IMR-90 (cell line): ENCODE measurements around the gene URI1. TPM values are rescaled to one million over a fixed set of nuclear protein-coding genes. Genes with fewer than 3 reads are reported as not detected.

Experiments used
- ATAC-seq: fragments of 200-7000 bp; cut with Tn5 transposase; 2 replicates; pipeline ENCODE4 v1.9.1; 2020; ENCODE audit warnings: low read depth, mild to moderate bottlenecking, moderate library complexity
- BruUV-seq: library from RNA; stranded (reverse); fragments of 400-500 nt; replicated peaks from 2 replicates; lab custom pipeline; 2021; lab: Mats Ljungman, UMichigan
- CTCF ChIA-PET: fragments of 300-600 bp; formaldehyde crosslinking; extraction: SDS; loops from one replicate; lab custom pipeline; 2021; ENCODE audit warnings: antibody characterized with exemption; lab: Yijun Ruan, JAX
- POLR2A ChIA-PET: fragments of 300-600 bp; sonication (Branson Sonifier 250); formaldehyde crosslinking; loops from one replicate; lab custom pipeline; 2022; ENCODE audit warnings: antibody characterized with exemption; ENCODE audit not compliant: unreplicated experiment; lab: Charles Lee
- DNase-seq: peaks from one replicate; pipeline ENCODE4 v3.0.0; 2013
- H2AFZ ChIP-seq: replicated peaks from 2 replicates; pipeline ENCODE3; 2013; ENCODE audit warnings: low read length, mild to moderate bottlenecking; ENCODE audit not compliant: poor library complexity
- H2AK5ac ChIP-seq: 2 replicates; pipeline ENCODE4 v1.6.1; 2013; ENCODE audit warnings: low read depth, low read length, inconsistent platforms
- H2AK9ac ChIP-seq: replicated peaks from 2 replicates; pipeline ENCODE3; 2013; ENCODE audit warnings: mild to moderate bottlenecking, low read depth, low read length, moderate library complexity; ENCODE audit not compliant: poor library complexity
- H2BK120ac ChIP-seq: 2 replicates; pipeline ENCODE4 v1.6.1; 2013; ENCODE audit warnings: low read depth, low read length, inconsistent platforms
- H2BK15ac ChIP-seq: 3 replicates; pipeline ENCODE4 v1.6.1; 2013; ENCODE audit warnings: low read depth, low read length, inconsistent platforms
- H2BK20ac ChIP-seq: 2 replicates; pipeline ENCODE4 v1.6.1; 2013; ENCODE audit warnings: low read depth, mild to moderate bottlenecking, inconsistent platforms, low read length, moderate library complexity
- H2BK5ac ChIP-seq: 2 replicates; pipeline ENCODE4 v1.6.1; 2013; ENCODE audit warnings: mild to moderate bottlenecking, low read depth, low read length, inconsistent platforms; ENCODE audit not compliant: poor library complexity, severe bottlenecking
- H3K14ac ChIP-seq: replicated peaks from 2 replicates; pipeline ENCODE4 v1.6.1; 2013; ENCODE audit warnings: low read depth, low read length, inconsistent platforms
- H3K18ac ChIP-seq: 2 replicates; pipeline ENCODE4 v1.6.1; 2013; ENCODE audit warnings: low read depth, low read length, control low read depth
- H3K23ac ChIP-seq: 2 replicates; pipeline ENCODE4 v1.6.1; 2013; ENCODE audit warnings: low read depth, low read length, inconsistent platforms
- H3K27ac ChIP-seq: 2 replicates; pipeline ENCODE4 v1.5.1; 2013; ENCODE audit warnings: mild to moderate bottlenecking, control low read depth, low read length; ENCODE audit not compliant: insufficient read depth
- H3K27me3 ChIP-seq: 2 replicates; pipeline ENCODE4 v1.6.1; 2013; ENCODE audit warnings: low read length; ENCODE audit not compliant: control insufficient read depth, insufficient read depth
- H3K36me3 ChIP-seq: 2 replicates; pipeline ENCODE4 v1.6.1; 2013; ENCODE audit warnings: low read length, mixed read lengths; ENCODE audit not compliant: control insufficient read depth, insufficient read depth
- H3K4ac ChIP-seq: 2 replicates; pipeline ENCODE4 v1.6.1; 2013; ENCODE audit warnings: low read depth, low read length, inconsistent platforms
- H3K4me1 ChIP-seq: 2 replicates; pipeline ENCODE4 v1.6.1; 2013; ENCODE audit warnings: low read length, mixed read lengths; ENCODE audit not compliant: control insufficient read depth, insufficient read depth
- H3K4me2 ChIP-seq: 2 replicates; pipeline ENCODE4 v1.6.1; 2013; ENCODE audit warnings: low read depth, mild to moderate bottlenecking, control low read depth, low read length, moderate library complexity
- H3K4me3 ChIP-seq: 2 replicates; pipeline ENCODE4 v1.5.1; 2013; ENCODE audit warnings: low read depth, mild to moderate bottlenecking, control low read depth, low read length, moderate library complexity; ENCODE audit not compliant: insufficient read depth
- H3K56ac ChIP-seq: 2 replicates; pipeline ENCODE4 v1.6.1; 2013; ENCODE audit warnings: low read length, inconsistent platforms; ENCODE audit not compliant: insufficient read depth; ENCODE audit errors: extremely low read depth
- H3K79me1 ChIP-seq, 2 experiments: 2 replicates each; pipeline ENCODE4 v1.6.1; 2013; ENCODE audit warnings: low read length in 2 of 2, inconsistent platforms in 1 of 2, low read depth in 1 of 2
- H3K9ac ChIP-seq: 2 replicates; pipeline ENCODE4 v1.6.1; 2013; ENCODE audit warnings: low read depth, low read length, control low read depth
- H3K9me1 ChIP-seq: 2 replicates; pipeline ENCODE4 v1.6.1; 2013; ENCODE audit warnings: low read length, inconsistent platforms; ENCODE audit not compliant: insufficient read depth
- H3K9me3 ChIP-seq: 2 replicates; pipeline ENCODE4 v1.6.1; 2013; ENCODE audit warnings: low read length; ENCODE audit not compliant: control insufficient read depth, insufficient read depth
- H4K20me1 ChIP-seq: 2 replicates; pipeline ENCODE4 v1.6.1; 2013; ENCODE audit warnings: low read length, inconsistent platforms; ENCODE audit not compliant: insufficient read depth
- H4K5ac ChIP-seq: 2 replicates; pipeline ENCODE4 v1.6.1; 2013; ENCODE audit warnings: mild to moderate bottlenecking, low read depth, low read length, control low read depth
- H4K8ac ChIP-seq, 2 experiments: 2 replicates each; pipeline ENCODE4 v1.6.1; 2013; ENCODE audit warnings: low read depth in 2 of 2, low read length in 2 of 2, control low read depth in 1 of 2, inconsistent platforms in 1 of 2
- H4K91ac ChIP-seq: 2 replicates; pipeline ENCODE4 v1.6.1; 2013; ENCODE audit warnings: low read depth, low read length, inconsistent platforms; ENCODE audit not compliant: insufficient read depth
- CHD1 ChIP-seq: IDR thresholded peaks from 2 replicates; pipeline ENCODE4 v1.6.1; 2012; ENCODE audit warnings: low read depth, low read length, improper control_type of control experiment
- FOS ChIP-seq: fragments of 150-350 bp; IDR thresholded peaks from 2 replicates; pipeline ENCODE4 v1.6.1; 2016; ENCODE audit warnings: low read depth, low read length
- SMC3 ChIP-seq: fragments of 150-350 bp; IDR thresholded peaks from 2 replicates; pipeline ENCODE4 v1.6.1; 2016; ENCODE audit warnings: low read depth, mild to moderate bottlenecking, antibody characterized with exemption, low read length, moderate library complexity
- WGBS, 2 experiments: methylation state at CpG; one replicate each; pipeline versions ENCODE4 v1.1.5 to v1.1.7; 2013; ENCODE audit warnings: missing lambda C conversion rate in 2 of 2; ENCODE audit not compliant: insufficient read length in 1 of 2; ENCODE audit errors: extremely low coverage in 2 of 2; 5-methylcytosine and 5-hydroxymethylcytosine counted together
- dilution Hi-C: fragments of 300-500 bp; cut with HindIII; formaldehyde crosslinking; loops from one replicate; pipeline ENCODE4 v1.14.3; 2018; ENCODE audit warnings: low sequenced_read_pairs; ENCODE audit not compliant: unreplicated experiment
- in situ Hi-C: fragments of 300-500 bp; cut with MboI; formaldehyde crosslinking; loops from 3 replicates; pipeline ENCODE4 v1.14.3; 2019; ENCODE audit warnings: low sequenced_read_pairs, inconsistent platforms, mixed read lengths
- intact Hi-C: fragments of 100-400 bp; cut with micrococcal nuclease; formaldehyde crosslinking; loops from 2 replicates; pipeline ENCODE4 v1.10.0; 2022
- polyA plus RNA-seq, 3 experiments: library from polyadenylated mRNA; depleted of rRNA; stranded (reverse); fragments of >200 nt; gene quantifications; 2 replicates each; pipeline ENCODE4 v1.2.3, GENCODE V29; 2012; ENCODE audit warnings: low replicate concordance in 1 of 3
- total RNA-seq: library from RNA; depleted of rRNA; stranded (reverse); fragments of >200 nt; gene quantifications from 2 replicates; pipeline ENCODE4 v1.2.3, GENCODE V29; 2012

The URI1 gene
- total and polyA plus RNA-seq, 2 of the 4 experiments (the other 2 are of a cell fraction): 43.2 to 45.3 TPM

GRCh38 chr19:29956855-29957254 lies 14.8 kb downstream of the URI1 start:
- H3K14ac ChIP-seq: no peak overlapping the region
- in situ Hi-C loops (no loop called here), dilution Hi-C loops (no loop called here), intact Hi-C loops (no loop called here)
- H2AK5ac ChIP-seq: no peak overlapping the region
- no peak overlapping the region for H4K8ac ChIP-seq
- BruUV-seq: no TSS peak
- H3K4me3 ChIP-seq: no peak overlapping the region
- H3K4ac ChIP-seq: no peak overlapping the region
- no peak overlapping the region for H3K23ac ChIP-seq
- H3K27ac ChIP-seq: no peak overlapping the region
- H2BK15ac ChIP-seq: no peak overlapping the region
- H3K9ac ChIP-seq: no peak overlapping the region
- H3K9me1 ChIP-seq: no peaks in the 10 kb centered on the region; the same call in 1 of the 2 replicates
- H2AK9ac ChIP-seq: no peak overlapping the region
- no peak overlapping the region for H2BK20ac ChIP-seq
- no peak for DNase-seq
- H3K36me3 ChIP-seq: no peaks in the 10 kb centered on the region
- peaks cover 12 to 20% of the 10 kb centered on the region in 2 experiments for H3K79me1 ChIP-seq
- H3K27me3 ChIP-seq: no peaks in the 10 kb centered on the region
- H2BK120ac ChIP-seq: no peak overlapping the region
- H4K20me1 ChIP-seq: peaks cover 8% of the 10 kb centered on the region
- H4K5ac ChIP-seq: no peak overlapping the region
- no peak for ATAC-seq
- no peaks in the 10 kb centered on the region for H3K4me1 ChIP-seq
- no peaks in the 10 kb centered on the region for H3K9me3 ChIP-seq
- no CpG with 5 or more reads among the region's 6 CpGs for WGBS, 2 experiments
- H2BK5ac ChIP-seq: no peak overlapping the region
- H4K91ac ChIP-seq: no peak overlapping the region
- CTCF ChIA-PET: interaction anchor here (0.7 to 0.8 kb wide), 2 partner anchors 10 to 26 kb away, joined by 4 read pairs; no protein-coding TSS in a partner anchor
- H3K4me2 ChIP-seq: no peak overlapping the region
- POLR2A ChIA-PET: no interaction called here
- H2AFZ ChIP-seq: no peak overlapping the region
- TF ChIP-seq FOS (no peak), SMC3 (no peak), CHD1 (no peak)
- H3K18ac ChIP-seq: no peak overlapping the region
- H3K56ac ChIP-seq: no peak overlapping the region
